Gastroesophageal sphincter (tissue), 4 donors: ENCODE results near the gene FN1. TPM values are rescaled to one million over a fixed set of nuclear protein-coding genes. Genes with fewer than 3 reads are reported as not detected.

Experiments
- ATAC-seq: fragments of 150-250 bp; one replicate; pipeline ENCODE4 v1.9.1; 2016; ENCODE audit warnings: mild to moderate bottlenecking, moderate library complexity
- H3K27ac ChIP-seq, 4 donors: fragments of 200-600 bp; sonication (generic) in 3 of 4; 1 replicate in 3 of 4; 2 replicates in 1 of 4; pipeline ENCODE4 v1.5.1; 2016 to 2019
- H3K27me3 ChIP-seq: fragments of 200-600 bp; sonication (generic); one replicate; pipeline ENCODE4 v1.5.1; 2019
- H3K36me3 ChIP-seq, 2 donors: fragments of 200-600 bp; sonication (generic); one replicate each; pipeline ENCODE4 v1.5.1; 2019; ENCODE audit warnings: control low read depth in 1 of 2
- H3K4me1 ChIP-seq, 3 donors: fragments of 200-600 bp; sonication (generic); 1 replicate in 2 of 3; 2 replicates in 1 of 3; pipeline ENCODE4 v1.5.1; 2016 to 2019; ENCODE audit warnings: control low read depth in 2 of 3
- H3K4me3 ChIP-seq, 2 donors: fragments of 200-600 bp; sonication (generic); one replicate each; pipeline ENCODE4 v1.5.1; 2019; ENCODE audit warnings: mild to moderate bottlenecking in 1 of 2, moderate library complexity in 1 of 2
- H3K9me3 ChIP-seq, 3 donors: fragments of 200-600 bp; sonication (generic); one replicate each; pipeline ENCODE4 v1.5.1; 2017 to 2019; ENCODE audit warnings: control low read depth in 2 of 3
- CTCF ChIP-seq, 4 experiments: fragments of 200-600 bp in 2 of 4; fragments of 450-650 bp in 2 of 4; sonication (generic) in 1 of 4; IDR thresholded peaks; one replicate each; pipeline ENCODE4 v1.5.1; 2017 to 2019; ENCODE audit warnings: antibody characterized with exemption in 4 of 4, mild to moderate bottlenecking in 2 of 4, moderate library complexity in 2 of 4
- EP300 ChIP-seq: sonication (generic); formaldehyde crosslinking; IDR thresholded peaks from one replicate; pipeline ENCODE4 v1.6.1; 2017; ENCODE audit warnings: antibody characterized with exemption, mild to moderate bottlenecking
- POLR2A ChIP-seq, 2 donors: fragments of 450-650 bp; IDR thresholded peaks; one replicate each; pipeline ENCODE4 v1.6.1; 2017; ENCODE audit warnings: antibody characterized with exemption in 2 of 2, mild to moderate bottlenecking in 2 of 2, moderate library complexity in 1 of 2
- POLR2AphosphoS5 ChIP-seq: sonication (generic); formaldehyde crosslinking; IDR thresholded peaks from one replicate; pipeline ENCODE4 v1.6.1; 2017; ENCODE audit warnings: antibody characterized with exemption
- WGBS, 2 donors: methylation state at CpG; one replicate each; pipeline ENCODE4 v1.1.5; 2018; ENCODE audit warnings: low coverage in 1 of 2; 5-methylcytosine and 5-hydroxymethylcytosine counted together
- total RNA-seq, 4 donors: library from RNA; depleted of rRNA; stranded (reverse); fragments of >200 nt; gene quantifications; one replicate each; pipeline ENCODE4 v1.1.0, GENCODE V29; 2016

FN1 gene
- total RNA-seq, 4 donors from 2014 or later: 1,699 to 4,986 (median 1,920) TPM

GRCh38 chr2:215431290-215431689 lies 4.6 kb downstream of the FN1 start:
- peak overlapping the region; percentile 94 to 95 (median 94) for H3K27ac ChIP-seq
- peaks cover 6 to 60% of the 10 kb centered on the region in 2 donors for H3K36me3 ChIP-seq
- H3K4me1 ChIP-seq: peaks cover 0 to 67% (median 8%) of the 10 kb centered on the region in 3 donors
- 17 to 18% methylated on average over 2 of the region's 2 CpGs for WGBS, 2 donors
- peak overlapping the region in 1 of 2 donors; percentile 80 for H3K4me3 ChIP-seq
- ATAC-seq: no peak
- TF ChIP-seq CTCF (IDR thresholded peaks at IDR 0.05) (no peak), POLR2A (IDR thresholded peaks at IDR 0.05) (no peak), POLR2AphosphoS5 (no peak), EP300 (no peak)
- no peaks in the 10 kb centered on the region for H3K9me3 ChIP-seq
- no peaks in the 10 kb centered on the region for H3K27me3 ChIP-seq

- peak overlapping the region in 1 of 2 donors; percentile 80 for H3K4me3 ChIP-seq
- H3K9me3 ChIP-seq: no peaks in the 10 kb centered on the region
- peak overlapping the region; percentile 94 to 95 (median 94) for H3K27ac ChIP-seq
- no peak for ATAC-seq
- WGBS, 2 donors: 37 to 55% methylated on average over 6 of the region's 6 CpGs
- H3K36me3 ChIP-seq: peaks cover 6 to 64% of the 10 kb centered on the region in 2 donors
- peaks cover 0 to 69% (median 8%) of the 10 kb centered on the region in 3 donors for H3K4me1 ChIP-seq
- TF ChIP-seq CTCF (IDR thresholded peaks at IDR 0.05): no peak
- peak; percentile 26 for TF ChIP-seq POLR2AphosphoS5
- no peaks in the 10 kb centered on the region for H3K27me3 ChIP-seq
These were observed 5.2 kb downstream of the FN1 start for GRCh38 chr2:215430528-215431187.

- Histone ChIP-seq H3K27ac (peak overlapping the region; percentile 18 to 95 (median 94)), H3K4me1 (peaks cover 0 to 82% (median 8%) of the 10 kb centered on the region in 3 donors), H3K4me3 (no peak overlapping the region), H3K9me3 (no peaks in the 10 kb centered on the region), H3K36me3 (peaks cover 6 to 76% of the 10 kb centered on the region in 2 donors), H3K27me3 (no peaks in the 10 kb centered on the region)
- 82 to 87% methylated on average over 1 of the region's 1 CpG for WGBS, 2 donors
- ATAC-seq: no peak
- no peak for TF ChIP-seq EP300
- no peak for TF ChIP-seq POLR2AphosphoS5
- TF ChIP-seq POLR2A (IDR thresholded peaks at IDR 0.05): no peak
- TF ChIP-seq CTCF (IDR thresholded peaks at IDR 0.05): no peak
These were observed 6.4 kb downstream of the FN1 start for GRCh38 chr2:215429424-215429823.

- H3K4me1 ChIP-seq: peaks cover 0 to 93% (median 8%) of the 10 kb centered on the region in 3 donors
- ATAC-seq: no peak
- H3K27ac ChIP-seq: peak overlapping the region in 3 of 4 donors; percentile 49 to 94 (median 94)
- TF ChIP-seq CTCF (IDR thresholded peaks at IDR 0.05) (no peak), POLR2A (IDR thresholded peaks at IDR 0.05) (no peak), POLR2AphosphoS5 (no peak), EP300 (no peak)
- no peaks in the 10 kb centered on the region for H3K9me3 ChIP-seq
- WGBS, 2 donors: 55 to 86% methylated on average over 11 to 16 of the region's 19 CpGs
- no peak overlapping the region for H3K4me3 ChIP-seq
- H3K27me3 ChIP-seq: no peaks in the 10 kb centered on the region
- peaks cover 11 to 87% of the 10 kb centered on the region in 2 donors for H3K36me3 ChIP-seq
These were observed 7.6 kb downstream of the FN1 start for GRCh38 chr2:215428060-215428910.
